Hematopoietic multipotent progenitor cell (in vitro differentiated cells): ENCODE measurements around the gene SFMBT2. TPM values are rescaled to one million over a fixed set of nuclear protein-coding genes. Genes with fewer than 3 reads are reported as not detected.
A peak's percentile ranks its signal among the peaks of the same experiment; 100 is the strongest.
"Not testable (repeated sequence)": the region's sequence is repeated elsewhere in the genome, so short reads cannot be mapped to it uniquely, and the experiment has no call there.

Source experiments
- DNase-seq, 3 donors: peaks; one replicate each; pipeline ENCODE4 v3.0.0-alpha.2; 2011 to 2015; ENCODE audit warnings: low read depth in 2 of 3, low spot score in 2 of 3
- total RNA-seq: library from RNA; depleted of rRNA; stranded (reverse); fragments of >200 nt; gene quantifications from one replicate; pipeline ENCODE4 v1.2.3, GENCODE V29; 2012

Gene SFMBT2
- total RNA-seq, 1 donor, result 4.3 TPM

- no peak for DNase-seq
These were observed 5.2 kb downstream of the SFMBT2 start for GRCh38 chr10:7405637-7406036.

- no peak for DNase-seq
These were observed 7.2 kb downstream of the SFMBT2 start for GRCh38 chr10:7403620-7404019.

GRCh38 chr10:7401782-7402181 lies 9.1 kb downstream of the SFMBT2 start:
- no peak for DNase-seq

GRCh38 chr10:7401156-7401555 lies 9.7 kb downstream of the SFMBT2 start:
- DNase-seq, result no peak

GRCh38 chr10:7400068-7400715 lies 10.6 kb downstream of the SFMBT2 start:
- no peak for DNase-seq

GRCh38 chr10:7399533-7399932 lies 11.3 kb downstream of the SFMBT2 start:
- no peak for DNase-seq

GRCh38 chr10:7397049-7398035 lies 13.5 kb downstream of the SFMBT2 start:
- DNase-seq, result peak in 2 of 3 donors; percentile 26 to 59

- DNase-seq, result not testable (repeated sequence)
These were observed 18.5 kb downstream of the SFMBT2 start for GRCh38 chr10:7392301-7392700.

GRCh38 chr10:7391748-7392147 lies 19.1 kb downstream of the SFMBT2 start:
- no peak for DNase-seq

- DNase-seq, result not testable (repeated sequence)
These were observed 20.1 kb downstream of the SFMBT2 start for GRCh38 chr10:7390689-7391110.

GRCh38 chr10:7389844-7390243 lies 21.0 kb downstream of the SFMBT2 start:
- no peak for DNase-seq

- DNase-seq, result peak in 1 of 3 donors; percentile 29
These were observed 21.5 kb downstream of the SFMBT2 start for GRCh38 chr10:7389346-7389745.

- DNase-seq, result no peak
These were observed 22.2 kb downstream of the SFMBT2 start for GRCh38 chr10:7388602-7389001.

- DNase-seq, result not testable (repeated sequence)
These were observed 22.7 kb downstream of the SFMBT2 start for GRCh38 chr10:7388149-7388548.

GRCh38 chr10:7385114-7385513 lies 25.7 kb downstream of the SFMBT2 start:
- DNase-seq, result no peak

- no peak for DNase-seq
These were observed 27.4 kb downstream of the SFMBT2 start for GRCh38 chr10:7383442-7383841.

- no peak for DNase-seq
These were observed 30.1 kb downstream of the SFMBT2 start for GRCh38 chr10:7380704-7381241.

- no peak for DNase-seq
These were observed 32.0 kb downstream of the SFMBT2 start for GRCh38 chr10:7378602-7379403.

GRCh38 chr10:7377614-7378248 lies 33.1 kb downstream of the SFMBT2 start:
- DNase-seq, result no peak

- no peak for DNase-seq
These were observed 36.0 kb downstream of the SFMBT2 start for GRCh38 chr10:7374795-7375194.
